SKM-1 (cell line): ENCODE results near the gene CFAP210.

Experiments
- DNase-seq: peaks from one replicate; lab custom pipeline; 2025; ENCODE audit not compliant: unreplicated experiment; lab: John Stamatoyannopoulos, UW

Gene CFAP210

GRCh38 chr2:169673106-169673505, 21.1 kb downstream of the CFAP210 start:
- DNase-seq = no peak

DNA sequence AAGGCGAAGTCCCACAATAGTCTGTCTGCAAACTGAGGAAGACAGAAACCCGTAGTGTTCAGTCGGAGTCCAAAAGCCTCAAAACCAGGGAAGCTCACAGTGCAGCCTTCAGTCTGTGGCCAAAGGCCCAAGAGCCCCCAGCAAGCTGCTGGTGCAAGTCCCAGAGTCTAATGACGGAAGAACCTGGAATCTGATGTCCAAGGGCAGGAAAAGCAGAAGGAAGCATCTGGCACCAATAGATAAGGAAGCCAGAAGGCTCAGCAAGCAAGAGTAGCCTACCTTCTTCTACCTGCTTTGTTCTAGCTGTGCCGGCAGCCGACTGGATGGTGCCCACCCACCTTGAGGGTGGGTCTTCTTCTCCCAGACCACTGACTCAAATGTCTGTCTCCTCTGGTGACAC, 21.8 kb downstream of the CFAP210 start:
- DNase-seq = no peak

GRCh38 chr2:169670937-169671336, 23.3 kb downstream of the CFAP210 start:
- DNase-seq = no peak

GRCh38 chr2:169670215-169670651, 24.0 kb downstream of the CFAP210 start:
- no peak for DNase-seq

- no peak for DNase-seq
Measured at GRCh38 chr2:169667583-169667982, 26.6 kb downstream of the CFAP210 start.

- DNase-seq = peak; percentile 76
Measured at GRCh38 chr2:169664978-169665930, 29.0 kb downstream of the CFAP210 start.

GRCh38 chr2:169664600-169664977, 29.6 kb downstream of the CFAP210 start:
- DNase-seq = no peak

GRCh38 chr2:169663247-169663646, 31.0 kb downstream of the CFAP210 start:
- DNase-seq = no peak

DNA sequence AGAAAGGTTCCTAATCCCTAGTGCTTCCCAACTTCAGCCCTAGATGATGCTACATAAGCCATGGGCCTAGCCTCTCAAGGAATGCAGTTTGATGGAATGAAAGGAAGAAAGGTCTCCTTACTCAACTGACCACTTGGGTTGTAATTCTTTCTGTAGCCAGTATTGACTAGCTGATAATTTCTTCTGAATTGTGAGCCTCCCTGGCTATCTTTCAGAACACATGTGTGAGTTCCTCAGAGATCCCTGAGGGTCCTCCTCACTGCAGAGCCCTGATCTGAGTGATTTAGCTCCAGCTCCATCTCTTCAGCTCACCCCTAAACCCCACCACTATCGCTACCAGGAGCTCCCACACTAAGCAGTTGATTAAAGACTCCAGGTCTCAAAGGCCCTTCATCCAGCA, 31.5 kb downstream of the CFAP210 start:
- no peak for DNase-seq

DNA sequence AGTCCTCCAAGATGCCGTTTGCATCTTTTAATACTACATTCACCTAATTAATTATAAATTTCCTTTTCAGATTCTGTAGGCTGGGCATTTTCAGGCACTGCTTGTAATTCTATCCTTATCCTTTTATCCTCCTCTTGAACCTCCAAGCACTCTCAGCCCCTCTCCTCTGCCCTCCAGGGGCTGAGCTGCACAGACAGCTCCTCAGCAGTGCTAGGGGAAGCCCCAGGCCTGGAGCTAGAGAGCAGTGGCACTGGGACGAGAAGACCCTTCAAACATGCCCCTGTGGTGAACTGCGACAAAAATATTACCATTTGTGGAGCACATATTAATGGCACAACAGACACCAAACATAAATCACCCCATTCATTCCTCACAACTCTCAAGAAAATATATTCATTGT, 32.9 kb downstream of the CFAP210 start:
- no peak for DNase-seq

DNA sequence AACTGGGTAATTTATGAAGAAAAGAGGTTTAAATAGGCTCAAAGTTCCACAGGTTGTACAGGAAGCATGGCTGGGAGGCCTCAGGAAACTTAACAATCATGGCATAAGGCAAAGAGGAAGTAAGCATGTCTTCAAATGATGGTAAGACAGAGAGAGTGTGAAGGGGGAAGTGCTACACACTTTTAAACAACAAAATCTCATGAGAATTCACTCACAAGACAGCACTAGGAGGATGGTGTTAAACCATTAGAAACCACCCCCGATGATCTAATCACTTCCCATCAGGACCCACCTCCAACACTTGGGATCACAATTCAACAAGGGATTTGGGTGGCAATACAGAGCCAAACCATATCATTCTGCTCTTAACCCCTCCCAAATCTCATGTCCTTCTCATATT, 34.9 kb downstream of the CFAP210 start:
- DNase-seq = peak; percentile 77

DNA sequence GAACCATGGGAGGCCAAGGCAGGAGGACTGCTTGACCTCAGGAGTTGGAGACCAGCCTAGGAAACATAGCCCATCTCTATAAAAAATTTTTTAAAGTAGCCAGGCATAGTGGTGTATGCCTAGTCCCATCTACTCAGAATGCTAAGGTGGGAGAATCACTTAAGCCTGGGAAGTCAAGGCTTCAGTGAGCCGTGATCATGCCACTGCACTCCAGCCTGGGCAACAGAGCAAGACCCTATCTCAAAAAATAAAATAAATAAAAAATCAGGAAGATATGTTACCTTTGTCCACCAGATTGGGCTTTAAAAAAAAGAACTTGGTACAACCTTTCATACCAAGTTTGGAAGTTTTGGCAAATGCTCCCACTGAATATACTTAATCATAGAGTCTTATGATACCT, 35.3 kb downstream of the CFAP210 start:
- no peak for DNase-seq

DNA sequence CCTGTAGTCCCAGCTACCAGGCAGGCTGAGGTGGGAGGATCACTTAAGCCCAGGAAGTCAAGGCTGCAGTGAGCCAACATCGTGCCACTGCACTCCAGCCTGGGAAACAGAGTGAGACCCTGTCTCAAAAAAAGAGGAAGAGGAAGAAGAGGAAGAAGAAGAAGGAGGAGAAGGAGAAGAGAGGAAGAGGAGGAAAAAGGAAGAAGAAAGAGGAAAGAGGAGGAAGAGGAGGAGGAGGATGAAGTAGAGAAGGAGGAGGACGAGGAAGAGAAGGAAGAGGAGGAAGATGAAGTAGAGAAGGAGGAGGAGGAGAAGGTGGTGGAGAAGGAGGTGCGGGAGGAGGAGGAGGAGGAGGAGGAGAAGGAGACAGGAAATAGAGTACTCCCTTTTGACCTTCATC, 38.0 kb downstream of the CFAP210 start:
- no peak for DNase-seq

DNA sequence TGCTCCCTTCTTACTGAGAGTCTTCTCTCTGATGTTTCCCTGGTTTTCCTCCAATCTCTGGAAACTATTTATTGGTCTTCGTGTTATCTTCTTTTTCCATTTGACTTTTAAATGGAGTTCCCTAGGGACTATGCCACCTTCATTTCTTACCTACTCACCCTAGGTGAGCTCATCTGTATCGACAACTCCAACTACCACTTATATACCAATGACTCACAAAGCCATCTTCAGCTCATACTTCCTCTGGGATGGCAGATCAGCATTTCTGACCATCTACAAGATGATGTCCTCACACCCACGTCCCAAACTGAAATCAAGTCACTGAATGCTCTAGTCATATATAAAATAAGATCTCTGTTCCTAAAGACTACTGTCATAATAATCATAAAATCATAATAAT, 40.6 kb downstream of the CFAP210 start:
- no peak for DNase-seq

DNA sequence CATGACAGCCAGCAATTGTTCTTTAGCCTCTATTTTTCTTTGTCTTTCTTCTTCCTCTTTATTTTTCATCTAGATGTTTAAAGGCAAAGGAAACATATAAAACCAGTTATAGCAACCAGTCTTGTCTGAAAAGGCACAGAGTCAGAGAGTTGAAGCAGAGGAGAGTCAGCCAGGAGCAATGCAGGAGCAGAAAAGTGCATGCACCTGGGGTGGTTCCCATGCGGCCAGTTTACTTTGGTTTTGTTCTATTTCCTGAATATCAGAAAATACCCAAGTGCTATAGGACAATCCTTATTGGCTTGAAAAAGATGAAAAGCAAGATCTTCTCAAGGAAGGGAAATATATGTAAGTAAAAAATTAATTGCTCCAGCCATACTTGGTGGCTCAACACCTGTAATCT, 44.9 kb downstream of the CFAP210 start:
- no peak for DNase-seq

DNA sequence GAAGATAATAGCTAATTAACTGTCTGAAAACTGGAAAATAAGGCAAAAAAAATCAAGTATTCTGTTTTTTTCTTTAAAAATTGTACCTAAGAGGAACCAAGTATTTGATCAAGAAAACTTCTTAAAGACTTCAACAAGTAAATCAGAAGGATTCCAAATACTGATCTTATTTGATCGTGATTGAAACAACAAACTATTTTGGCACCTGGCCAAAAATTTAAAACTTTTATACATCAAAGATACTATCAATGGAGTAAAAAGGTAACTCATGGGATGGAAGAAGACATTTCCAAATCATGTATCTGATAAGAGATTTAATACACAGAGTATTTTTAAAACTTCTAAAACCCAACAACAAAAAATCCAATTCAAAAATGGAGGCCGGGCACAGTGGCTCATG, 46.7 kb downstream of the CFAP210 start:
- DNase-seq = no peak

DNA sequence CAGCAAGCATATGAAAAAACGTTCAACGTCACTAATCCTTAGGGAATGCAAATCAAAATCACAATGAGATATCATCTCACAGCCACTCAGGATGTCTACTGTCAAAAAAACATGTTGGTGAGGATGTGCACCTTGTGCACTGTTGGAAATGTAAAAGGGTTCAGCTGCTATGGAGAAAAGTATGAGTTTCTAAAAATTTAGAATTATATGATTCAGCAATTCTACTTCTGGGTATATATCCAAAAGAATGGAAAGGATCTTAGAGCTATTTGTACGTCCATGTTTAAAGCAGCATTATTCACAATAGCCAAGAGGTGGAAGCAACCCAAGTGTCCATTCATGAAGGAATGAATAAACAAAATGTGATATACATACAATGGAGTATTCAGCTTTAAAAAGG, 50.0 kb downstream of the CFAP210 start:
- DNase-seq = no peak

DNA sequence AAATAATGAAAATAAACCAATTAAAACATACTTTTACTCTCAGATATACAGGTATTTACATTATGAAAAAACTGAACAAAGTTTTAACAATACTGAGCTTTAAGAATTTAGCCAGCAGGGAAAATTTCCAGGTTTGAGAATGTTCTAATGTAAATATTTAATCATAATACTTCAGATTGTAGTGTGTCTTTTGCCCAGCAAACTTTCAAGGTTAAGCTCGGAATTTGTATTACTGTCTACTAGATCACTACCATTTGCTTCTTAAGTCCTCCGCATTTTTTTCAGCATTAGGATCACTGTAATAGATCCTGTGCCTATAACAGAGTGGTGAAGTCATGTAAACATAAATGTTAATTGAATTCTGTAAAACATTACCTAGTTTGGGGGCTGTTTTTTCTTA, 52.7 kb downstream of the CFAP210 start:
- no peak for DNase-seq

DNA sequence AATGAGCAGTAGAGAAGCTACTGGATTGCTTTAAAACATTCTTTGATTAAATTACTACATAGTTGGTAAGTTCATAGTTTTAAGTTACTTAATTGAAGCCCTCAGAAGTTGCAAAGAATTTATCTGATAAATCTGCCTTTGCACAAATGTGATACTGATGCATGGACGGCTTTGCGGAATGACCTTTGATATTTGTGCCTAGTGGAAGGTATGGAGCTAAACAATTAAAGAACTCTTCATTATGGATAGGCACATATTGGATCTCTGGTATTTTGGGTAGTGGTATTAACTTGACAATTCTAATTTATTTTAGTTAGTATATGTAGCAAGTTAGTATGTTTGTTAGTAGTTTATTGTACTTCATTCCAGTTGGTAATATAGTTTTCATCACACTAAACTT, 54.1 kb downstream of the CFAP210 start:
- DNase-seq = no peak

DNA sequence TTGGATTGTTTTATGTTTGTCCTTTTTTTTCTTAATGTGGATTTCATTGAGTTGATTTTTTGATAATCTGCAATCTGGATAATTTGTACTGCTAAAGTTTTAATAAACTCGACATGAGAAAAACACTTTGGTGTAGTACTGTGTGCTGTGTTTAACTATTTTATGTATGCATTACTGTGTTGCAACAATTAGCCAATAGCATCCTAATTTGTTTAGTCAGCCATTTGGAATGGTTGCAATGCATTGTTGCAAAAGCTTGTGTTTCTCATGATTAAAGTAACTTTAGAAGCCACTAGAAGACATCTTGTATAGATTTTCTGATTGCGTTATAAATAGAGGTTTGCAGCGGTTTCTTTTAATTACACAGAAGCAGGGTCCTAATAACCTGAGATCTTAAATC, 56.6 kb downstream of the CFAP210 start:
- no peak for DNase-seq

DNA sequence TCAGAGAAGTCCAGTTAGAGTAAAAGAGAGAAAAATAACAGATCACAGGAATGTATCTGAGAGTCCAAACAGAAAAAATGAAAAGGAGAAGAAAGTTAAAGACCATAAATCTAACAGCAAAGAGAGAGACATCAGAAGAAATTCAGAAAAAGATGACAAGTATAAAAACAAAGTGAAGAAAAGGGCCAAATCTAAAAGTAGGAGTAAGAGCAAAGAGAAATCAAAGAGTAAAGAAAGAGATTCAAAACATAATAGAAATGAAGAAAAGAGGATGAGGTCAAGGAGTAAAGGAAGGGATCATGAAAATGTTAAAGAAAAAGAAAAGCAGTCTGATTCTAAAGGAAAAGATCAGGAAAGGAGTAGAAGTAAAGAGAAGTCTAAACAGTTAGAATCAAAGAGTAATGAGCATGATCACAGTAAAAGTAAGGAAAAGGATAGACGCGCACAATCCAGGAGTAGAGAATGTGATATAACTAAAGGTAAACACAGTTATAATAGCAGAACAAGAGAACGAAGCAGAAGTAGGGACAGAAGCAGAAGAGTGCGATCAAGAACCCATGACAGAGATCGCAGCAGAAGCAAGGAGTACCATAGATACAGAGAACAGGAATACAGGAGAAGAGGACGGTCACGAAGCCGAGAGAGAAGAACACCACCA, 57.6 kb downstream of the CFAP210 start:
- no peak for DNase-seq

DNA sequence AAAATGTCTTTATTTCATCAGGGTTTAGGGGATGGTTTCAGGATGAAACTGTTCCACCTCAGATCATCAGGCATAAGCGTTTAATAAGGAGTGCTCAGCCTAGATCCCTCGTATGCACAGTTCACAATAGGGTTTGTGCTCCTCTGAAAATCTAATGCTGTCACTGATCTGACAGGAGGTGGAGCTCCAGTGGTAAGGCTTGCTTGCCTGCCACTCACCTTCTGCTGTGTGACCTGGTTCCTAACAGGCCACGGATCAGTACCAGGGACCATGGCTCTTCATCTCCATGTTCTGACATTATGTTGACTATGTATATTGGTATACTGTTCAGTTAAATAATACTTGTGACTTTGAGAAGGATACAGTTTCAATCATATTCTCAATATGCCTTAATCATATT, 68.4 kb downstream of the CFAP210 start:
- no peak for DNase-seq
